ENCODE results near the gene PTPRM. TPM values are rescaled to one million over a fixed set of nuclear protein-coding genes. Genes with fewer than 3 reads are reported as not detected.

Gene PTPRM
- total RNA-seq, 1 donor = 64.2 TPM

DNA sequence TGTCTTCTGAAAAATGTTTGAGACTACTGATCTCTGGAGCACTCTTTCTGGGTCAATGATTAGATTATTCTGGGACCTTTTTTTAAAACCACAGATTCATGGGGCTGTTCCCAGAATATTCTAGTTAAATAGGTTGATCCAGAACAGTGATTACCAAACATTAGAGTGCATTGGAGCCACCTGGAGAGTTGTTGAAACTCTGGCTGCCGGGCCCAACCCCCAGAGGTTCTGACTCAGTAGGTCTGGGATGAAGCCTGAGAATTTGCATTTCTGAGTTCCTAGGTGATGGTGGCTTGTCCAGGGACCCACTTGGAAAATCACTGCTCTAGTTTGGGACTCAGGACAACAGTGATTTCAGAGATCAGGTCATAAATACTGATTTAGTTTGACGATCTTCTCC is 197.3 kb downstream of the PTPRM start:
- DNase-seq (ENCODE audit: low read depth) = no peak
- no peak overlapping the region for H3K4me3 ChIP-seq (ENCODE audit: low read depth, low read length)
- TF ChIP-seq CTCF (IDR thresholded peaks at IDR 0.05; ENCODE audit: insufficient read depth, low read length) = no peak

GRCh38 chr18:7766346-7766745 is 199.2 kb downstream of the PTPRM start:
- TF ChIP-seq CTCF (IDR thresholded peaks at IDR 0.05; ENCODE audit: insufficient read depth, low read length) = no peak
- no peak for DNase-seq (ENCODE audit: low read depth)
- no peak overlapping the region for H3K4me3 ChIP-seq (ENCODE audit: low read depth, low read length)

GRCh38 chr18:7766817-7767216 is 199.7 kb downstream of the PTPRM start:
- no peak for DNase-seq (ENCODE audit: low read depth)
- TF ChIP-seq CTCF (IDR thresholded peaks at IDR 0.05; ENCODE audit: insufficient read depth, low read length) = no peak
- no peak overlapping the region for H3K4me3 ChIP-seq (ENCODE audit: low read depth, low read length)

DNA sequence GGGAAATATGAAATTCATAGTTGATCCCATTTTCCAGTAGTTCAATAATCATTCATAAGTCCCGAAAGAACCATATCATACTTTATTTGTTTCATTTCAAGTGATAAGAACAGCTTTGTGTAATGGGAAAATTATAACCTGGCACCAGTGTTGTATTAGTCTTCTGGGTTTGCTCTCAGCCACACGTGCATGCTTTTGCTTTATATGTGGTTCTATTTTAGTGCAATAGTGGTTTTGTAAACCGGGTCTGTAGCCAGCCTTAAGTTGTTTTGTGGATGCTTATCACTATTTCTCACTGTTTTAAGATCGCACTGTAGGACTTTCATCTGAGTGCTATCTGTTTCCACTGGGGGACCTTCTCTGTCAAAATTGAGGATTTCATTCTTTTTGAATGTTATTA is 203.8 kb downstream of the PTPRM start:
- TF ChIP-seq CTCF (IDR thresholded peaks at IDR 0.05; ENCODE audit: insufficient read depth, low read length) = no peak
- H3K4me3 ChIP-seq (ENCODE audit: low read depth, low read length) = no peak overlapping the region
- DNase-seq (ENCODE audit: low read depth) = no peak

DNA sequence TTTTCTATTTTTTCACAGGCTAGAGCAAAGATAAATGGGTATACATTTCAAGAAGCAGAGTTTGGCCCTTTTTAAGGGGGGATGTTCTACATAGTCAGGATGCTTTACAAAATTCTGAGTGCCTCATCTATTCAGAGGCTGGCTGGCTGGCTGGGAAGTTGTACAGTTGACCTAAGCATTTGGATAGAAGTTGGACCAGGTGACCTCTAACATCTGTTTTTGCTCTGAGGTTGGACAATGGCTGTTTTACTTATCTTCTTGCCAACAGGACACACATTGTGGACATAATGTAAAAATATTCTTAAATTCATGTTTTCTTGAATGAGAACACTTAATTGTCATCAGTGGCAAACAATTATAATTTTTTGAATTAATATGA is 205.4 kb downstream of the PTPRM start:
- no peak overlapping the region for H3K4me3 ChIP-seq (ENCODE audit: low read depth, low read length)
- peak; percentile 50 for DNase-seq (ENCODE audit: low read depth)
- no peak for TF ChIP-seq CTCF (IDR thresholded peaks at IDR 0.05; ENCODE audit: insufficient read depth, low read length)

DNA sequence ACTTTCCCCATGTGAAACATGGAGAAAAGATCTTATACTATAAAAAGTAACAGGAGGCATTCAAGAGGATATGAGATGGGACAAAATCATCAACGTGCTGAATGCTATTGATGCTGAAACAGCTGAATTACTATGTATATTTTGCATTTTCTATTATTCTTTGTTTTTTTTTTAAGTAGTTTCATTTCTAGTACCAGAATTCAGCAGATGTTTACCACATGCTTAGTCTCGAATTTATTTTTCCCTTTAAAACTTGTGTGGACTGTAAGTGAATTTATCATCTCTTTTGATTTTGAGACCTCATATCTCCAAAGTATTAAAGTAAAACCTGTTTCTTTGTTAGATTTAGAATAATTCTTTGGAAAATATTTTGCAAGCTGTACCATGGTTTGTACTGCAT is 205.8 kb downstream of the PTPRM start:
- no peak for DNase-seq (ENCODE audit: low read depth)
- H3K4me3 ChIP-seq (ENCODE audit: low read depth, low read length) = no peak overlapping the region
- TF ChIP-seq CTCF (IDR thresholded peaks at IDR 0.05; ENCODE audit: insufficient read depth, low read length) = no peak

GRCh38 chr18:7775128-7775527 is 208.0 kb downstream of the PTPRM start:
- TF ChIP-seq CTCF (IDR thresholded peaks at IDR 0.05; ENCODE audit: insufficient read depth, low read length) = no peak
- DNase-seq (ENCODE audit: low read depth) = no peak
- H3K4me3 ChIP-seq (ENCODE audit: low read depth, low read length) = no peak overlapping the region

Data from fibroblast of the aortic adventitia (primary cell).